Large intestine (tissue), 3 donors: ENCODE results near the gene SLC13A4. TPM values are rescaled to one million over a fixed set of nuclear protein-coding genes. Genes with fewer than 3 reads are reported as not detected.

ENCODE experiments used
- DNase-seq, 2 donors: peaks; one replicate each; pipeline versions ENCODE4 v3.0.0 to v3.0.0-alpha.2; 2013
- H3K27ac ChIP-seq: one replicate; pipeline ENCODE4 v1.5.1; 2013; ENCODE audit warnings: low read length
- H3K27me3 ChIP-seq: 2 replicates; pipeline ENCODE4 v1.6.1; 2013; ENCODE audit warnings: low read length; ENCODE audit not compliant: control insufficient read depth, insufficient read depth
- H3K36me3 ChIP-seq: 2 replicates; pipeline ENCODE4 v1.6.1; 2013; ENCODE audit warnings: low read length; ENCODE audit not compliant: control insufficient read depth, insufficient read depth
- H3K4me1 ChIP-seq: one replicate; pipeline ENCODE4 v1.6.1; 2013; ENCODE audit warnings: low read length; ENCODE audit not compliant: control insufficient read depth, insufficient read depth
- H3K4me3 ChIP-seq: one replicate; pipeline ENCODE4 v1.5.1; 2013; ENCODE audit warnings: low read length
- H3K9me3 ChIP-seq: one replicate; pipeline ENCODE4 v1.6.1; 2013; ENCODE audit warnings: mild to moderate bottlenecking, low read depth, low read length, moderate library complexity; ENCODE audit not compliant: control insufficient read depth
- WGBS: methylation state at CpG from one replicate; pipeline ENCODE4 v1.1.5; 2013; ENCODE audit warnings: low lambda C conversion rate; ENCODE audit not compliant: insufficient coverage; 5-methylcytosine and 5-hydroxymethylcytosine counted together
- polyA plus RNA-seq: library from polyadenylated mRNA; unstranded; fragments of 120-200 nt; gene quantifications from one replicate; pipeline ENCODE4 v1.2.1, GENCODE V29; 2013

Gene SLC13A4
- polyA plus RNA-seq, 1 donor = 1.1 TPM

DNA sequence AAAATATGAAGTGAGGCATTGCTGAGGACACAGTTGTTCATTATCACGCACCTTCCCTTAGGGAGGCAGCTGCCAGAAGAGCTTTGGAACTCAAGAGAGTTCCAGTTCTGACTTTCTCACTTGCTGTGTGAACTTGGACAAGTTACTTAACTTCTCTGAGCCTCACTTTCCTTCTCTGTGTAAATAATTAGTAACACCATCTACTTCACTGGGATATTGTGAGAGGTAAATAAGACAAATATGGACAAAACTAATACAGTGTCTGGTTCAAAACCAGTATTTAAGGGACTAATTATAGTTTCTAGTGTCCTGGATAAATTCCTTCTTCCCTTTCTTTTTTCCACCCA lies 6.3 kb upstream of the SLC13A4 start:
- H3K4me1 ChIP-seq = no peaks in the 10 kb centered on the region
- no peak overlapping the region for H3K4me3 ChIP-seq
- no peak for DNase-seq
- H3K27me3 ChIP-seq = peaks cover 3% of the 10 kb centered on the region
- H3K27ac ChIP-seq = no peak overlapping the region
- WGBS = no CpG with 5 or more reads among the region's 1 CpG
- no peaks in the 10 kb centered on the region for H3K36me3 ChIP-seq
- H3K9me3 ChIP-seq = no peaks in the 10 kb centered on the region

DNA sequence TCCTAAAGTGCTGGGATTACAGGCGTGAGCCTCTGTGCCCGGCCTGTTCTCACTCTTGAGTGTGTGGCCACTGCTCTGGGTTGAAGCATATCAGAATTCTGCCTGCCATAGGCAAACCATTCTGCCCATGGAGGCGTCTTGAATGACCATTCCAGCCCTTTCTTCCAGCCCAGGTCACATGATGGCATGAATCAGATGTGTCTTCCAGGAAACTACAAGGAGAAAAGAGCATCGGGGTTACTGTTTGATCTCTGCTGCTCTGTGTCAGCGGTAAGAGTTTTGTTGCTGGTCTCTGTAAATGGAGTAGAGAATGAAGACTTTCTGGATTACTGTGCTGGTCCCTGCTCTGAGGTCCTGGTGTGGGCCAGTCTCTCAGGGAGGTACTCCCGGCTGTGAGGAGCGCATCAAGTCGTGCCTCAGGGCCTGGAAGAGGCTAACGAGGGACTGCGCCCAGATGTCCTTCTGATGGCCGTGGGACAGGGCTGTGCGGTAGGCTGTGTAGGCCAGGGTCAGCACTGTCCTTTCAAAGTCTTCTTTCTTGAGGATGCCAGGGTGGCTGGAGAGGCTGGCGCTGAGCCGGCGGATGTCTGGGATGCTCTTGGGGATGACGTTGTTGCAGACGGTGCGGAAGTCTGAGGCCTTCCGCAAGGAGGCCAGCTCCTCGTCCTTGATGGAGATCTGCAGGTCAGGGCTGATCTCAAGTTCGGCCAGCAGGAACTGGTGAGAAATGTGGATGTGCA lies 5.8 kb upstream of the SLC13A4 start:
- no CpG with 5 or more reads among the region's 21 CpGs for WGBS
- Histone ChIP-seq H3K9me3 (no peaks in the 10 kb centered on the region), H3K36me3 (no peaks in the 10 kb centered on the region)

DNA sequence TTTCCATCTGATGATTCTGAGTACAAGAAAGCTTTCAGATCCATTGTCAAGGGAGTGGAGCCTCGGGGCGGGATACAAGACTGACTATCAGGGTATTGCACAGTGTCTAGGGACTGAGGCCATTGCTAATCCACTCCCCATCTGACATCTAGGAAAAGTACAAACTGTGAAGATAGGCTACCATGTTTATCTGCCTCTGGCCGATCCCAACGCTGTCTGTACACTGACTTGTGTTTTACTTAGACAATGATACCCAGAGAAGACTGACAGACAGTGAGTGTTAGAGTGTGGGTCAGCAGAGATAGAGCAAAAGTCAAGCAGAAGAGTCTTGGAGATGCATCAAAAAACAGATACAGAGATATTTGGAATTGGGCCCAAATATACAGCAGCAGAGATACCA lies 3.1 kb upstream of the SLC13A4 start:
- Histone ChIP-seq H3K9me3 (peaks cover 2% of the 10 kb centered on the region), H3K4me3 (no peak overlapping the region), H3K4me1 (no peaks in the 10 kb centered on the region), H3K36me3 (no peaks in the 10 kb centered on the region), H3K27me3 (peaks cover 3% of the 10 kb centered on the region), H3K27ac (no peak overlapping the region)
- DNase-seq = no peak
- WGBS = no CpG with 5 or more reads among the region's 4 CpGs

More for the DNA sequence above, 5.8 kb upstream of the SLC13A4 start:
- H3K27me3 ChIP-seq = peaks cover 3% of the 10 kb centered on the region
- H3K4me3 ChIP-seq = no peak overlapping the region
- no peaks in the 10 kb centered on the region for H3K4me1 ChIP-seq
- no peak for DNase-seq
- no peak overlapping the region for H3K27ac ChIP-seq

DNA sequence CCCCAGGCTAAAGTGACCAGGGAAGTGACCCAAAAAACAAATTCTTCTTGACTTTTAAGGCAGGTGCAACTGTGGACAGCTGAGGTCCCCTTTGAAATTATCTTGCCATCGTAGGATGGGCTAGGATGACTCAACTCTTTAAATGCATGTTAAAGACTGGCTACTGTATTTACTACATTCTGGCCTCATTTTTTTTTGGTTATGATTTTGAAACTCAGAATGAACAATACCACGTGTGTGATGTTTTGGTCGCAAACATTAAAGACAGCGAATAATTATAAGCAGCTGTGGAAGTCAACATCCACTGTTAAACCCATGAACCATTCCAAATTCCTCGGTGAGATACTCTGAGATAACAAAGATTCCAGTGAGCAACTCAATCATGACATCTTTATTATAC lies 1.2 kb upstream of the SLC13A4 start:
- H3K4me1 ChIP-seq = no peaks in the 10 kb centered on the region
- WGBS = no CpG with 5 or more reads among the region's 5 CpGs
- no peak for DNase-seq
- H3K27me3 ChIP-seq = peaks cover 6% of the 10 kb centered on the region
- H3K4me3 ChIP-seq = no peak overlapping the region
- H3K27ac ChIP-seq = no peak overlapping the region
- H3K36me3 ChIP-seq = no peaks in the 10 kb centered on the region
- peaks cover 2% of the 10 kb centered on the region for H3K9me3 ChIP-seq

DNA sequence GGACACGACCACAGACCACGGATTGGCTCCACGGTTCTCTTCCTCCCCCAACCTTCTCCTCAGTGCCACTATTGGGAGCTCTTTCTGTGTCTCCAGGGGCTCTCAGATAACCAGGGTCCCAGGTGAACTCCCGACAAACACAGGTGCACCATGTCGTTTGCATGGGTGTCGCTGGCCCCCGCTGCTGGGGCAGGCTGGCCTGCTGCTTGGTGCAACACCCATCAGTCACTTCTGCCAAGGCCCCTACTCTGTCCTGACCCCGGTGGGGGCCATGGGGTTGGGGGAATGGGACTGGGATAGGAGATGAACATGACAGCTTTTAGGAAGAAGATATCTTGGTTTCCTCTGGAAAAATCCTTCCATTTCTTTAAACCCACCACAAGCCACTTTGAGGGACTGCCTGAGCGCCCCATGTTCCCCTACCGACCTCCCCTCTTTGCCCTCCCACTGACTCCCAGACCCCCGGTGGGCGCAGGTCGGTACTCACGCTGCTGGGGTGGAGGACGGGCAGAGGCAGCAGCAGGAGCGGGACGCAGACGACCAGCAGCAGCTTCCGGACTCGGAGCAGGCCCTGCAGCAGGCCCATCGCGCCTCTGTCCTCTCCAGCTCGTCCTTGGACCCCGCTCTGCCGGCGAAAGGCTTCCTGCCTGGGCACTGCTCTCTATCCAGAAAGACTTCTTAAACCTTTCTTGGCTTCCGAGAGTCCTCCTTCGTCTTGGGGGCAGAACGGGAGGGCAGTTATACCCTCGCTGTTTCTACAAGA lies 894 bp downstream of the SLC13A4 start:
- Histone ChIP-seq H3K4me3 (no peak overlapping the region), H3K36me3 (no peaks in the 10 kb centered on the region), H3K9me3 (peaks cover 2% of the 10 kb centered on the region), H3K27me3 (peaks cover 6% of the 10 kb centered on the region), H3K27ac (no peak overlapping the region), H3K4me1 (no peaks in the 10 kb centered on the region)
- no peak for DNase-seq
- no CpG with 5 or more reads among the region's 30 CpGs for WGBS

DNA sequence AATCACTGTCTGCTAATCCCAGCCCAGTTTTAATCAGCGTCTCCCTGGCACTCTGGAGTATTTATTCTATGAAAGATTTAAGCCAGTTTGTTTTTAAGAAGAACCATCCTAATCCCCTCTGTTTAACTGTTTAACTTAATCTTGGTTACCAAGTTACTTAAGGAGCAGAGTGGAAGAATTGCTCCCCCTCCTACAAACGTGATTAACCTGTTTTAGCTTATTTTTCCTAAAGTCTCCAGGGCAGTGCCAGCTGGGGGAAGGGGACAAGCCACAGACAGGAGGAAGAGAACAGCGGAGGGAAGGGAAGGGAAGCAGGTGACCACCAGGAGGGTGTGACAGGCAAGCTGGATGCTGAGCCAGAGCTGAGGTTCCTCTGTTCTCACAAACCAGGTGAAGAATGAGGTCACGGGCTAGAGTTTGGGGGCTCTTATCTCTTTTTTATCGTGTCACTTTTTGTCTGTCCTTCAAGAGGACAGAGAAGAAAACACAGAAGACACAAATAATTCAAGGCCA lies 1.7 kb downstream of the SLC13A4 start:
- H3K27me3 ChIP-seq = peaks cover 3% of the 10 kb centered on the region
- no peak overlapping the region for H3K4me3 ChIP-seq
- peaks cover 2% of the 10 kb centered on the region for H3K9me3 ChIP-seq
- no CpG with 5 or more reads among the region's 5 CpGs for WGBS
- DNase-seq = no peak
- no peaks in the 10 kb centered on the region for H3K36me3 ChIP-seq
- H3K4me1 ChIP-seq = no peaks in the 10 kb centered on the region
- H3K27ac ChIP-seq = no peak overlapping the region

DNA sequence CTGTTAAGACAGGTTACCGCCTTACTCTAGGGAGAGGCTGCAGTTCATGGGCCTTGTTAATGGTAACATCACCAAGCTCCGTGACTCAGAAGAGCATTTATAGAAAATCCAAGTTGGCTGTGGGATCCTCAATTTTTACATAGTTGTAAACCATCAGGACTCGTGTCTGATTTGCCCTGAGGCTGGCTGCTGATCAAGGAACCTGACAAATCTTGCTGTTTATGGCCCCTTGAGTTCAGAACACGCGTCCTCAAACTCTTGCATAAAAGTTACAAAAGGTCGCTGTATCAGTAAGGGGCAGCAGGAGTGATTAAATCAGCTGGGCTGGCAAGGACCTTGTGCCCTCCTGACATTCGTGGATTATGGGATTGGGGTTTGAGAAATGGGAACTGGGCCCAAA lies 4.6 kb downstream of the SLC13A4 start:
- H3K4me1 ChIP-seq = no peaks in the 10 kb centered on the region
- H3K4me3 ChIP-seq = no peak overlapping the region
- no peaks in the 10 kb centered on the region for H3K36me3 ChIP-seq
- DNase-seq = no peak
- peaks cover 2% of the 10 kb centered on the region for H3K9me3 ChIP-seq
- WGBS = 67% methylated on average over 1 of the region's 7 CpGs
- H3K27ac ChIP-seq = no peak overlapping the region
- peaks cover 3% of the 10 kb centered on the region for H3K27me3 ChIP-seq

DNA sequence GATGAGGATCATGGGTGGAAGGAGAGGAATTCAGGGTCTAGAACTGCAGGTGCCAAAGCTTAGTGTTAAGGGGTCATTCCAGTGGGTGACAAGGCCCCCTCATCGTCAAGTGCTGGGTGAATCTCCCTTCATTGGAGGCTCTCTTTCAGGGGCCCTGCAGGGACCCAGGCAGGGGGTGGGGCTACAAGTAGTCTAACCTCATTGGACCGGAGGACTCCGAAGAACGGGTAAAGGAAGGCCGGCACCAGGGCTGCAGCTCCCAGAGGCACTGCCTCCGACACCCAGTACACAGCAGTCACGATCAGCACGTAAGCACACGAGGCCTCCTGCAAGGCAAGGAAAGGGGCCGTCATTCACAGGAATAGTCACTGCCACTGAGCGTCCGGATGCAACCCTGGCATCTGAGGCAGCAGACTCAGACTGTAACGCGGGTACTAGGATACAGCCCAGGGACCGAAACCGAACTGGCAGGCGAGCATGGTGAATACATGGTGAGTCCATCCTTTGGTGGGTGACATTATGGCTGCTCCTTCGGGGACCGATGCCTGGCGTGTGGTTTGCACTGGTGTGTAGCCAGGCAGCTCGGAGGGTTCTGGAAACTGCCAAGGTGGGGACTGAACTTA lies 6.7 kb downstream of the SLC13A4 start:
- H3K9me3 ChIP-seq = no peaks in the 10 kb centered on the region
- no peaks in the 10 kb centered on the region for H3K36me3 ChIP-seq
- H3K4me3 ChIP-seq = no peak overlapping the region
- H3K27me3 ChIP-seq = peaks cover 3% of the 10 kb centered on the region
- H3K4me1 ChIP-seq = no peaks in the 10 kb centered on the region
- 100% methylated on average over 1 of the region's 21 CpGs for WGBS
- H3K27ac ChIP-seq = no peak overlapping the region
- no peak for DNase-seq

DNA sequence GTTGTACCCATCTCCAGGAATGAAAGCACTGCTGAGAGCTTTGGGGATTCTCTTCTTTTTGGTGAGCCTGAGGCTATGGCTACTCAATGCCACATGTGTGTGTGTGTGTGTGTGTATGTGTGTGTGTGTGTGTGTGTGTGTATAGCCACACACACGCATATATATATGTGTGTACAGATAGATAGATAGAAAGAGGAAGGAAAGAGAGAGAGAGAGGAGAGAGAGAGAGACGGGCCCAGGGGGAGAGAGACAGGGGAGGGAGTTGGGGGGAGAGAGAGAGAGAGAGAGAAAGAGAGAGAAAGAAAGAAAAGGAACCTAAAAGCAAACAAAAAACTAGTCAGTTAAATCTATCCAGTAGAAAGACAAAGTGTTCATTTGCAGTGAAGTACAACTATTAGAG lies 8.3 kb downstream of the SLC13A4 start:
- Histone ChIP-seq H3K36me3 (no peaks in the 10 kb centered on the region), H3K27ac (no peak overlapping the region), H3K4me1 (no peaks in the 10 kb centered on the region), H3K27me3 (peaks cover 4% of the 10 kb centered on the region), H3K9me3 (no peaks in the 10 kb centered on the region), H3K4me3 (no peak overlapping the region)
- 40% methylated on average over 2 of the region's 2 CpGs for WGBS
- no peak for DNase-seq

DNA sequence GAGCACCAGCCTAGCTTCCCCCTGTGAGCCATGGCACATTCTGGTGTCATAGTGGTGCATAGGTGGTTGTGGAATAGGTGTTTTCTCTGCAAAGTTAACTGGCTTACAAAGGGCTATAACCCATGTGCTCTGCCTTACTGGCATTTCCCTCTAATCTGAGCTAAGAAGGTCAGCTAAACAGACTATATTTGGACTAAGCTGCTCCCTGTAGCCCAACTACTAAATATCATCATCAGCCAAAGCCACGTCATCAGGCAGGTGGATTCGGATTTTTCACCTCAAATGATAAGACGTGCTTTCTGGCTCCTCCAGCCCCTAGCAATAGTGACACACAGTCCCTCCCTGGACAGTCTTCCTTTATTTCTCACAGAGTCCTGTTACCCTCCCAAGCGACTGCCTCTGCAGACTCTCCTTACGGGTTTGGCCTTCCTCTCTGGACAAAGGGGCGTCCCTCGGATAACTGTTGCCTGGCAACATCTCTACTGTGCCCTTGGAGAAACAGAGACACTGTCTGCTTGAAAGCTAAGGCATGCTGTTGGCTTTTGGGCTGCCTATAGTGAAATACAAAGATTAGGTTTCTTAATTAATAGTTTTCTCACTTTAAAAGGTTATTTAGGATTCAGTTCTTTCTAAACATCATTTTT lies 9.1 kb downstream of the SLC13A4 start:
- H3K9me3 ChIP-seq = no peaks in the 10 kb centered on the region
- H3K27ac ChIP-seq = no peak overlapping the region
- H3K4me1 ChIP-seq = no peaks in the 10 kb centered on the region
- H3K36me3 ChIP-seq = no peaks in the 10 kb centered on the region
- no peak overlapping the region for H3K4me3 ChIP-seq
- no CpG with 5 or more reads among the region's 7 CpGs for WGBS
- no peak for DNase-seq
- peaks cover 7% of the 10 kb centered on the region for H3K27me3 ChIP-seq
